Eye (tissue), 1 donor: ENCODE measurements around the gene SMIM27.
"Not testable (repeated sequence)": the region's sequence is repeated elsewhere in the genome, so short reads cannot be mapped to it uniquely, and the experiment has no call there.

Experiments used
- DNase-seq: peaks from one replicate; pipeline ENCODE4 v3.0.0-alpha.2; 2015

The SMIM27 gene, protein sequence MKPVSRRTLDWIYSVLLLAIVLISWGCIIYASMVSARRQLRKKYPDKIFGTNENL

DNA sequence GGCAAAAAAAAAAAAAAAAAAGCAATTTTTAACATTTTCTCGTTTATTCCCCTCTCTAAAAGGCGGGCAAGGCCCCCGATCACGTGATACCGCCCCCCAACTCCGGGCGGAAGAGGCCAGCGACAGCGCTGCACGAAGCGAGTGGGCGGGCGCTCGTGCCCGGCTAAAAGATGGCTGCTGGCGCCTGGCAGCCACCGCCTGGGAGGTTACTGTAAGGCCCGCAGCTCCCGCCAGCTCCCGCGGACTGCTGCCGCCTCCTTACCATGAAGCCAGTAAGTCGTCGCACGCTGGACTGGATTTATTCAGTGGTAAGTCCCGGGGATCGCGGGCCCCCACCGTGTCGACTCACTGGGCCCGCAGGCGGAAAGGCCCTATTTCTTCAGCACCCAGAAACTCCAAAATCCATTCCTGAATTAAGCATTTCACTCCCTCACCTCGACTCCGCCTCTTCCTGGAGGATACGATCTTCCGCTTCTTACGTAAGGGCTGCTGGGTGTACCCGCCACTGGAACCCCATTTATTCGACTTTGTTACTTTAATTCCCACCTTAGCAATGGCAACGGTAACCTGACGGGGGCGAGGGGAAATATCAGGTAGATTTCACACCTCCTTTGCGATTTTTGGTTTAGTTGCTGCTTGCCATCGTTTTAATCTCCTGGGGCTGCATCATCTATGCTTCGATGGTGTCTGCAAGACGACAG lies at the start of gene SMIM27, which contains the start of gene TOPORS:
SMIM27 (plus strand) TSS at position 156 of the 701 bp plus-strand sequence; CDS start at position 264, 108 bp downstream.
TOPORS (minus strand) TSS at position 415 of the 701 bp plus-strand sequence; CDS start at position 265, 150 bp downstream.
- peak; percentile 97 for DNase-seq

DNA sequence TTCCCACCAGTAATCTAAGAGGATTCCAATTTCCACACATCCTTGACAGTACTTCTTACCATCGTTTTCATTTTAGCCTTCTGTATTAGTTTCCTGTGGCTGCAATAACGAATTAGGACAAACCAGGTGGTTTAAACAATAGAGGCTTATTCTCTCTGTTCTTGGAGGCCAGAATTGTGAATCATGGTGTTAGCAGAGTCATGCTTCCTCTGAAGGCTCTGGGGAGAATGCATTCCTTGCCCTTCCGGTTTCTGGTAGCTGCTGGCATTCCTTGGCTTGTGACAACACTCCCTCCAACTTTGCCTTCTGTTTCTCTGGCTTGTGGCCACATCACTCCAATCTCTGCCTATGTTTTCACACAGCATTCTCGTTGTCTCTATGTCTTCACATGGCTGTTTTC lies 49.7 kb upstream of the SMIM27 start:
- no peak for DNase-seq

DNA sequence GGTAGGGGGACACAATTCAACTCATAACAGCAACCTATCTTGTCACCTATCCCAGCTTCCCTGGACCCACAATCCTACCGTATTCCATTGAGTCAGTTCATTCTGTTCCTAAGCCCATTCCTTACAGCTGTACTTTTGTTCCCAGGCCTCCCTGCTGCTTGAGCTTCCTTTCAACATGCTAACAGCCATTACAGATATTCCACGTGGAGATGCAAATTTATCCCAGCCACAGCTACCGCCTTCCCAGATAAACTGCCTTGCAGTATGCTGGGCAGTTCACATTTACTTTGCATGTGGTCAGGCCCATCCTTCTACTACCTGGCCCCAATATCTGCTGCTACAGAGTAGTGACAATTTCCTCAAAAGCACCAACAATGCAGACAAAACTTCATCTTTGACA lies 49.1 kb upstream of the SMIM27 start:
- DNase-seq = no peak

DNA sequence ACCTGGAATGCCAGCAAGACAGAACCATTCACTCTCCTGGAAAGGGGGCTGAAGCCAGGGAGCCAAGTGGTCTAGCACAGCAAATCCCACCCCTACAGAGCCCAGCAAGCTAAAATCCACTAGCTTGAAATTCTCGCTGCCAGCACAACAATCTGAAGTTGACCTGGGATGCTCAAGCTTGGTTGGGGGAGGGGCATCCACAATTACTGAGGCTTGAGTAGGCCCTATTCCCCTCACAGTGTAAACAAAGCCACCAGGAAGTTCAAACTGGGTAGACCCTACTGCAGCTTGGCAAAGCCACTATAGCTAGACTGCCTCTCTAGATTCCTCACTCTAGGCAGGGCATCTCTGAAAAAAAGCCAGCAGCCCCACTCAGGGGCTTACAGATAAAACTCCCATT lies 43.4 kb upstream of the SMIM27 start:
- no peak for DNase-seq

DNA sequence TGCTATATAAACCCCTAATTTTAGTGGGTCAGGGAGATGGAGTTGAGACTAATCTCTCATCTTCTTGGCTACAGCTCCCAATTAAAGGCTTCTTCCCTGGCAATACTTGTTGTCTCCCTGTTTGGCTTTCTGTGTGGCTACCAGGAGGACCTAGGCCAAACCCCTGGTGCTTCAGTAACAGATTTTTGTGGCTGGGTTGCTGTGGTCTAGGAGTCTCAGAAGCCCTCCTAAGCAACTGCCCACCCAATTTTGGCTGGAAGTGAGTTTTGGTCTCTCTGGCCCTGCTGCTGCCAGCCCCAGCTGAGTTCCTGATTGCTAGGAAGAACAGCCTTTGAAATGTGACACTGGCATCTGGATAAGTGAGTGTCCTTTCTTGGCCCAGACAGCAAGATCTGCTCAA lies 35.9 kb upstream of the SMIM27 start:
- no peak for DNase-seq

DNA sequence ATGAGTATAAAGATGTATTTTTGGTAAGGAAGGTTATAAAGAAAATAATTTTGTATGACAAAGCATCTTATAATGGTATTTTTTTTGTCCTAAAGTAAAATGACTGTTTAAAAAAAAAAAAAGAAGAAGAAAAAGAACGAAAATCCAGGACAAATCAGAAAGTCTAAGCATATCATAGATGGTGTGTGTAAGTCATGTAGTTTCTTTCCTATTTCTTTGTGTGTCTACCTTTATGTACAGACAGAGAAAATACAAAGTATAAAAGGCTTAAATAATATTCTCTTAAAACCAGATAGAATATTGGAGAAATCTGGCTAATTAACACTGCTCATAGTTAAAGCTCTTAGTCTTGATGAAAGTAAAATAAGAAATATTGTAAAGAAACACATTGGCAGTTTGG lies 33.9 kb upstream of the SMIM27 start:
- no peak for DNase-seq

DNA sequence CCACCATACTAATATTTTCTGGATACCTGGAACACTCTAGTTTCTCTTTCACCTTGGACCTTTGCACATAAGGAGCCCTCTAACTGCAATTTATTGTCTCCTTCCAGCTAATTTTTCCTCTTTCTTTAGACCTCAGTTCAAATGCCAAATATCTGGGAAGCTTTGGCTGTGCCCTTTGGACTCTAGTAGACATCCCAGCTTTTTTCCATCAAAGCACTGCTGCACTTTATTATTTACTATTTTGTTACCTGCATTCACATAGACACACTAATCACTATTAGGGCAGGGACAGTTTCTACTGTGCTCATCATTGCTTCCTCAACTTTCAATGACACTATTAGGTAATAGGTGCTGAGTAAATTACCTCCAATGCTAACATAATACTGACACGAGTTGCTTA lies 28.2 kb upstream of the SMIM27 start:
- DNase-seq = no peak

DNA sequence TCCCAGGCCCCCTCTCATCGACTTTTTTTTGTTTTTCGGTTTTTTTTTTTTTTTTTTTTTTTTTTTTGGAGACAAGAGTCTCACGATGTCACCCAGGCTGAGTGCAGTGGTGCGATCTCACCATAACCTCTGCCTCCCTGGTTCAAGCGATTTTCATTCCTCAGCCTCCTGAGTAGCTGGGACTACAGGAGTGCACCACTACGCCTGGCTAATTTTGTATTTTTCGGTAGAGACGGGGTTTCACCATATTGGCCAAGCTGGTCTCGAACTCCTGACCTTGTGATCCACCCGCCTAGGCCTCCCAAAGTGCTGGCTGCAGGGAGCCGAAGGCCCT lies 27.6 kb upstream of the SMIM27 start:
- DNase-seq = not testable (repeated sequence)

DNA sequence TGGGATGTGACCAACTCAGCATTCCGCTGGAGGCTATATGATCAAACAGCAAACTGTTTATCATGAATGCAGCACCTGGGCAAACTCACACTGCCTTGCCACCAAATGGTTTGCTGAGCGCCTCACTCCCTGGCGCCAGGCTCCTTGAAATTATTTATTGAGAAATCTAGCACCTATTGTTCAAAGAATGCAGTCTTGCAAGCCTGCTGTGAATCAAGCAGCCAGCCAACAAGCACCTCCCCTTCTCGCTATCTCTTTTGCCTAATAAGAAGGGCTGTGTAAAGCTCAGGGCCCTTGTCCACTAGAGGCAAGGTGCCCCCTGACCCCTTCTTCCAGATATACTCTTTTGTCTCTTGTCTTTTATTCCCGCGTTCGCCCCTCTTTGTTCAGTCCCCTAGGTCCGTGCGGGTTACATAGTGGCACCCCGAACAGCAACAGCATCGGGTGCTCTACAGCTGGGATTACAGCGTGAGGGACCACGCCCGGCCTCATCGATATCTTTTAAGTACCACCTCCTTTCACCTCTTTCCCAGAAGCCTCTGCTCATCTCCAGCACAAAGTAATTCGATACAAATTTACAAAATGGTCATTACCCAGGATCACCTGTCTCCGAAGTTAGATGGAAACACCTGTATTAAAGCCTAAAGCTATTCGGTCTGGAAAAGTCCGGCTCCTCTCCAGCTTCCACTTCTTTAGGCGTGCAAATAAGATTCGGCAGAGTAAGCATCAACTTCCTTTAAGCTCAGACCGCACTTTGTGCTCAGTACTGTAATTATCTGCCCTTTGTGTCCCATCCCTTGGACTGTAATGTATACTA lies 27.0 kb upstream of the SMIM27 start:
- peak; percentile 34 for DNase-seq

DNA sequence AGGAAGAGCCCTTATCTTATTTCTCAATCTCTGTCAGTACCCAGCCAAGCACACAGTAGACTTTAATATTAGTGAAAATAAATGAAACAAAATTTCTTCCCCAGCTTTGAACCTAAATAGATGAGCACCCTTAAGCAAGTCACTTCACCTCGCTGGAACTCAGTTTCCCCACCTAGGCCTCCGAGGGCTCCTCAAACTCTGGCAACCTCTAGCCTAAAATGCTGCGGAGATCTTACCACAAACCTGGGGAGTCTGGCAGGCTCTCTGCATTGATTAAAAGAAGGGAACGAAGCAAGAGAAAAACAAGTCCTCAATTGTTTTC lies 26.5 kb upstream of the SMIM27 start:
- DNase-seq = no peak

DNA sequence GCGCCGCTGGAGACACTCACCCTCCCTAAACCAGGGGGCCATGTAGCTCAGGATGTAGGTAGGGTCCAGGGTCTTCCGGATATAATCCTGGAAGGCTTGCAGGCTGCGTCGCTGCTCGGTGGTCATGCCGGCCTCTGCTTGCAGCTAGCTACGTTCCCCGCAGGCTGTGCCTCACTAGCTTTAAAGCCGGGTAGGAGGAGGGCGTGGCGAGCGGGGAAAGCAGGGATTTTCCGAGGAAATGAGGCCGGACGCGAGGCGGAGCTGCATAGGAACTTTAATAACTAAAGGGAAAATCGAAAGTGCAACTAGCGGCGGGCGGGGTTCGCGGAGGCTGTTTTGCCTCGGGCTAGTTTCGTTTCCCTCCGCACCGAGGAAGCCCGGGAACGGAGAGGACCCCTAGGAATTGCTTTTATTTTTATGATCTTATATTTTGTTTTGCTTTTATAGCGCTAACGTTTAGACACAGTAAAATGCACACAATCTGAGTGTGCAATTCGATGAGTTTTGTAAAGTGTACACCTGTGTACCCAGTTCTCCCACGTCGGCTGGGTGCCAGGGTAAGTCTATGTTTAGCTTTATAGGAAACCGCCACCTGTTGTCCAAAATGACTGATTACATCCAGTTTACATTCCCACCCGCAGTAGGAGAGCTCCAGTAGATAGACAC lies 26.0 kb upstream of the SMIM27 start, which contains the start of gene RIGI:
RIGI (minus strand) TSS at position 156 of the 666 bp plus-strand sequence; CDS start at position 126, 30 bp downstream.
- DNase-seq = peak; percentile 92

DNA sequence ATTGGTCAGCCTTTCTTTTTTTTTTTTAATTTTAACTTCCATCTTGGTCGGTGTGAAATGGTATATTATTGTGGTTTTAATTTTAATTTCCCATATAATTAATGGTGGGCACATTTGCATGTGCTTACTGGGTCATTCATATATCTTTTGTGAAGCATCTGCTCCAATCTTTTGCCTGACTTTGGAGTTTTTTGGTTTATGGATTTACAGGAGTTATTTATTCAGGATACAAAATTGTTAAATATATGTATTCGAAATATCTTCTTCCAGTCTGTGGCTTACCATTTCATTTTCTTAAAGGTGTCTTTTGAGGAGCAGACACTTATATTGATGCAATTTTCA lies 25.4 kb upstream of the SMIM27 start:
- no peak for DNase-seq

DNA sequence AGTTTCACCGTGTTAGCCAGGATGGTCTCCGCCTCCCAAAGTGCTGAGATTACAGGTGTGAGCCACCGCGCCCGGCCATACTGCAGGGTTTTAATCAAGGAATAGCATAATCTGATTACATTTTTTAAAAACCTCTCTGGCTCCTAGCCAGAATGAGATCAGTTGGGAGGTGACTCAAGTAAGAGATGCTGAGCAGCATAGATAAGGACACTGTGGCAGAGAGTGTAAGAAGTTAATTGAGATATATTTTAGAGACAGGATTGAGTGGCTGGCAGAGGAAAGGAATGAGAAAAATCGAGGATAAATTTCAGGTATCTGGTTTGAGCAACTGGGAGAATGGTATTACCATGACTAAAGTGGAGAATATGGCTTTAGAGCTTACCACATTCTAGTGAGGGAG lies 18.8 kb upstream of the SMIM27 start:
- no peak for DNase-seq

DNA sequence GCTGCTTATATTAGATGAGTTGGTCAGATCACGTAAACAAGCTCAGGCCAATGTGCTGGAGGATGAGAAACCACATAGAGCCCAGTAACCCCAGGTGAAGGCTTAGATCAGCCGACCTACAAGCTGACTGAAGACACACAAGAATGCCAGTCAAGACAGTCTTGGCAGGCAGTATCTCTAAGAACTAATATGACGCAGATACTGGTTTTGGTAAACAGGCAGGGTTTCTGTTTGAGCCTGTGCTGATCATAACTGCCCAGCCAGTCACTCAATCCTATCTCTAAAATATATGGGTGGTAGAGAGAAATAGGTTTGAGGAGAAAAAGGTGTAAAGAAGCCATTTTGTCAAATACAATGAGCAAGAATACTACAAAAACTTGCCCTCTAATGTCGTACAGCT lies 18.3 kb upstream of the SMIM27 start:
- no peak for DNase-seq

DNA sequence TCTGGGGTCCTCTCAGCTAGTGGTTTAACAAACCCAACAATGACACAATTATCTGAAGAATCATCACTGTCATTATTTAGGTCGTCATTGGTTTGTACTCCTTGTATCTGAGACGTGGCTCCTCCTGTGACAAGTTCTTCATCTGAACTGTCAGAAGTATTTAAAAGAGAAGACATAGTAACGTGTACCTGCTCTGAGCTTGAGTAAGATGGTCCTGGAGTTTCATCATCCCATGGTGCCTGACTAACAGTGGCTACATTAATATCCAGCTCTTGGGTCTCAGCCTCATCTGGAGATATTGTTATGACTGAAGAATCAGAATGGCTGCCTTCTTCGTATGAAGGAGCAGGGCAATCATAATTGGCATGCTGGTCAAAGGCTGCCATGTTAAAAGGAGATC lies 9.1 kb upstream of the SMIM27 start:
- DNase-seq = no peak

DNA sequence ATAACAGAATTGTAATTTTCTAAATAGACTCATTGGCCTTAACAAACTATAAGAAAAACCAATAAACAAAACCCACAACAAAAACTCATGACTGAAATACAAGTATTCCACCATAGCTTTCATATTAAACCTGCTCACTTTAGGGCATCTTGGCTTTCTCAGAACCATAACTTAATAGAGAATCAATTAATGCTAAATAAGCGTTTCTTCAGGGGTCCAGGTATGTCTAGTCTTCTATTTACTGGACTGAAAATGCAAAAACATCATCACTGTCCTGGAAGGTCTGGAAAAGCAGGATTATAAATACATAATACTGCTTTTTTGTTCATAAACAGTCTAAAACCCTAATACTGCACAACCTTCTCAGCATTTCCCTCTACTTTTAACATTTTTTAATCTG lies 6.2 kb upstream of the SMIM27 start:
- no peak for DNase-seq

DNA sequence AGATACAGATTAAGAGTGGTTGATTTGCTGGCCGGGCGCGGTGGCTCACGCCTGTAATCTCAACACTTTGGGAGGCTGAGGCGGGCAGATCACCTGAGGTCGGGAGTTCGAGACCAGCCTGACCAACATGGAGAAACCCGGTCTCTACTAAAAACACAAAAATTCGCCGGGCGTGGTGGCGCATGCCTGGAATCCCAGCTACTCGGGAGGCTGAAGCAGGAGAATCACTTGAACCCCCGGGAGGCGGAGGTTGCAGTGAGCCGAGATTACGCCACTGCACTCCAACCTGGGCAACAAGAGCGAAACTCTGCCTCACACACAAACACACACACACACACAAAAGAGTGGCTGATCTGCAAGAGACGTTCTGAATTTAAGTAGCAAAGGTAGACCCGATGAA lies 3.9 kb upstream of the SMIM27 start:
- not testable (repeated sequence) for DNase-seq

DNA sequence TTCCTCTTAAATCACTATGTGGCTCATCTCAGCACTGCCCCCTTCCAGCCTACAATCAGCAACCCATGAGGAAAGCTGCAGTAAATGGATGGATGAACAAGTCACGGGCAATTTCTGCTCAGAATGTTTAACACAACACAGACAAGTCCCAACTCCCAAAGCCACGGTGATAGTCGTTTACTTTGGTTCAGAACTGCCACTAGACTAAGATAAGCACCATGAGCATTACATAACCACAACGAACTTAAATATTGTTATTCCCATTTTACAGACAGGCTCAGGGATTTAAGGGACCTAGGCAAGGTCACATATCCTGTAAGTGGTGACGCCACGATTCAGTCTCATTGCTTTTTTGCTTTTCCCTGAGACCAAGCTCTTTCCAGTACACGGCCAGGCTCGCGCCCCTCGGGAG lies 2.0 kb upstream of the SMIM27 start:
- peak; percentile 80 for DNase-seq

DNA sequence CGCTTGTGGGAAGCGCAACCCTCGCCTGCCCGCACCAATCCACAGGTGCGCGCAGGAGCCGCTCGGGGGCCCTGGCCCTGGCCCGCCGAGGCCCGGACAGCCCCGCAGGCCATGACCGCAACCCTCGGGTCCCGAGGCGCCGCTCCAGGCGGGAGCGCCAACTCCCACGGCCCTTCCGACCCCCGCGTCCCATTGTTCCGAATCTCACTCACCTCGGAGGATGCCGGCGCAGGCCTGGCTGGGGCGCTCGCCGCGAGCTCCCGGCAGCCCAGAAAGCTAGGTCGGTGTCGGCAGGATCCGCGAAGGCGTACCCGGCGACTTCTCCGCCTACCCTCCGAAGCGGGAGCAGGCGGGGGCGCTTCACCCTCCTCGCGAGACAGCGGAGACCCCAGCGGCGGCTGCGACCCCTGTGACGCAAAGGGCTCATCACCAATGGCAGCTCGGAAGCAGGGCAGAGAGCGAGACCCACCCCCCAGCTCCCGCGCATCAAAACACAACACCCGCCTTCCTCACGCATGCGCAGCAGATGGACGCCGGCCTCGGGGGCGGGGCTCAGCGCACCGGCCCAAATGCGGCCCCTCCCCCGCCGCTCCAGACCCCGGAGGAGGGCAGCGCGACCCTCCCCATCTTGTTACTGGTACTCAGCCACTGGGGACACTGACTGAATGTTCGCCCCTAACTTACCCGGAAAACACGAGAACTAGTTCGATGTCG lies 1.4 kb upstream of the SMIM27 start:
- DNase-seq = peak; percentile 99

DNA sequence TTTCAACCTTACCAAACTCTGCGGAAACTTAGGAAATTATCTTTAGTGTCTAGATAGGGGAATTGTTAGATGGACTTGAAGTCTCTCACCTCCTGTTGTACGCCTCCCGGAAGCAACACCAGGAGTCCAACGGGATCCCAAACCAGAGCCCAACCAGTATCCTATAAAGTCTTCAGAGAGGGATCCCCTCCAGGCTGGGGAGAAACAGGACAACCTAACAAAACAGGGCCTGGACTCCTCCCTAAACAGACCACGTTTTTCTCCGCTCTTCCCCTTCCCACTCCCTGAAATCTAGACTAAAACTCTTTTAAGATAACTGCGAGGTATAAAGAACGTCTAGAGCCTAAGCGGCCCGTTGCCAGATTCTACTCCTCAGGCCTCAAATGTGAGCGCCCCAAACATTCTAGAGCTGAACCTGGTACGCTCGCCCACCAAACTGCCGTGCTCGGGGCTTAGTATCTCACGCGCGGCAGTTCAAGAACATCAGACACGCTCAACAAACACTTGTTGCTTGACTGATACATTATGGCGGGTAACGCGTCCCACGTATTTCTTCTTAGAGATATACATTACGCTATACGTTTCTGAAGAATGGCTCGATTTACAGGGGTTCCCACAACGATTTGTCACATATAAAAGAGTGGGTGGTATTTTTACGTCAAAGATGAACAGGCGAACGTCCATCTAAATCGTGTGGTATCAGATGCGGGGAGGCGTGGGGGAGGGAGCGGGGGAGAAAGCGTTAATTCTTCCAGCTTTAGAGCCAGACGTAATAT lies 663 bp upstream of the SMIM27 start:
- peak; percentile 87 for DNase-seq

DNA sequence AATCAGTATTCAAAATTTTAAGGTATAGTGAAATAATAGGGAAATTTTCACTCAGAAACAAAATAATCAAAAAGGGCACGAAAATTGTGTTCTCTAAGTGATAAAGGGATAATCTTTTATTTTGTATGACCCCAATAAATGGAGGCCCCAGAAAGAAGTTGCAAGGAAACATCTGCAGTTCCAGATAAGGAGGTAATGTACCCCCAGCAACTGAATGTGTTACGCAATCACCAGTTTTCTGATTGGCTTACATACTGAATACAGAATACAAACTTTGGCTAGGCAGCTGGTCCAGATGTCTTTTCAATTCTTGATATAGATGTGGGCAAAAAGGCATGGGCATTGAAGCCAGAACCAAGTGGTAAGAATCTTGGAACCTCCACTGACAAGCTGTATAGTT lies 2.0 kb downstream of the SMIM27 start:
- no peak for DNase-seq

DNA sequence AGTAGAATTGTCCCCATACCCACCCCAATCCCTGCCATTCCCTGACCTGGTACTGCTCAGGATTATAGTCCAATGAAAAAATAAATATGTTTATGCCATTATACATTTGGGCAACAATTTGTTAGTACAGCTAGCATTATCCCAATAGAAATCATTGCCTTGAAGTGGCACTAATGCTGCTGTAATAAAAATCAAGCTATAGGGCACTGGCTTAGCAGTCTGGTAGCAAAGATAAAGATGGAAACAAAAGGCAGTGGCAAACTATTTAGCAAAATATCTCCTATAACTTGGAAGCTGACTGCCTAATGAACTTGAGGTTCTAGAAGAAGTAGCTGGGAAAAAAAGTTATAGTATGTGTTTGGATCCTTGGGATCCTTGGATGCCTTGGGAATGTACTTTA lies 2.5 kb downstream of the SMIM27 start:
- DNase-seq = no peak
